GM12872 (cell line): Measurements from ENCODE around the gene FLRT2.

Experiments
- TF ChIP-seq, protein P1 (sequence below): IDR thresholded peaks from 3 replicates; pipeline ENCODE4 v1.5.1; 2011; ENCODE audit warnings: low read depth, mild to moderate bottlenecking, low read length, moderate library complexity; ENCODE audit not compliant: insufficient read depth

Gene FLRT2

DNA sequence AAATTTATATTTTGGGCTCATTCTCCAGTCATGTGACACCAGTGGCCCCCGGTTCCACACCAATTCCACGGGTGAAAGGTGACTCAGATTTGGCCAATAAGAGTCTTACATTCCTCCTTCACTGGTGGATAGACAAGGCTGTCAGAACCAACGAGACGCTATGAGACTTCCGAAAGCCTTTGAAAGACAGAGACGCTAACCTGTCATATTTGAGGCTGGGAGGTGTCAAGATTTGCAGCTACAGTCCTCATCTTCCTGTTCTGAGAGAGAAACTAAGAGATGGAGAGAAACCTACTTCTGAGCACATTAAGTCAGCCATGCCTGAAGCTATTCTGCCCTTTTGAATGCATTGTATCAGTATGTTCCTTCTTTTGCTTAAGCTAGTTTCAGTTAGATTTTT, 171.2 kb downstream of the FLRT2 start:
- TF ChIP-seq, protein P1, sequence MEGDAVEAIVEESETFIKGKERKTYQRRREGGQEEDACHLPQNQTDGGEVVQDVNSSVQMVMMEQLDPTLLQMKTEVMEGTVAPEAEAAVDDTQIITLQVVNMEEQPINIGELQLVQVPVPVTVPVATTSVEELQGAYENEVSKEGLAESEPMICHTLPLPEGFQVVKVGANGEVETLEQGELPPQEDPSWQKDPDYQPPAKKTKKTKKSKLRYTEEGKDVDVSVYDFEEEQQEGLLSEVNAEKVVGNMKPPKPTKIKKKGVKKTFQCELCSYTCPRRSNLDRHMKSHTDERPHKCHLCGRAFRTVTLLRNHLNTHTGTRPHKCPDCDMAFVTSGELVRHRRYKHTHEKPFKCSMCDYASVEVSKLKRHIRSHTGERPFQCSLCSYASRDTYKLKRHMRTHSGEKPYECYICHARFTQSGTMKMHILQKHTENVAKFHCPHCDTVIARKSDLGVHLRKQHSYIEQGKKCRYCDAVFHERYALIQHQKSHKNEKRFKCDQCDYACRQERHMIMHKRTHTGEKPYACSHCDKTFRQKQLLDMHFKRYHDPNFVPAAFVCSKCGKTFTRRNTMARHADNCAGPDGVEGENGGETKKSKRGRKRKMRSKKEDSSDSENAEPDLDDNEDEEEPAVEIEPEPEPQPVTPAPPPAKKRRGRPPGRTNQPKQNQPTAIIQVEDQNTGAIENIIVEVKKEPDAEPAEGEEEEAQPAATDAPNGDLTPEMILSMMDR, result no peak

DNA sequence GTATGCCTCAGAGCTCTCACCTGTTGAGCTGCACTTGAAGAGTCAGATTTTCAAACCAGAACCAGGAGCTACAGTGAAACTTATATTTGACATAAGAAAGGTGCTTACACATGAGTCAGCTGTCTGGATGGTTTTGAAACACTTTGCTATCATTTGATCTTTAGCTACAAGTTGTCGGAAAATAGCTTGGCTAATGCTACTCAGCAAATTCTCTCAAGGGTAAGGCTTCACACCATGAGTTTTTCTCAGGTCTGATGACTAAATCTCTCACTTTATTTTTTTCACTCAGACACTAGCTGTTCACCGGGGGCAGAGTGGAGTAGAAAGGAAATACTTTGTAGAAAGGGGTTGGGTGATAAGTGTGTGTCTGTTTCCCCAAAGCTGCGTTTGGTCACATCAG, 171.8 kb downstream of the FLRT2 start:
- TF ChIP-seq, protein P1, result no peak

DNA sequence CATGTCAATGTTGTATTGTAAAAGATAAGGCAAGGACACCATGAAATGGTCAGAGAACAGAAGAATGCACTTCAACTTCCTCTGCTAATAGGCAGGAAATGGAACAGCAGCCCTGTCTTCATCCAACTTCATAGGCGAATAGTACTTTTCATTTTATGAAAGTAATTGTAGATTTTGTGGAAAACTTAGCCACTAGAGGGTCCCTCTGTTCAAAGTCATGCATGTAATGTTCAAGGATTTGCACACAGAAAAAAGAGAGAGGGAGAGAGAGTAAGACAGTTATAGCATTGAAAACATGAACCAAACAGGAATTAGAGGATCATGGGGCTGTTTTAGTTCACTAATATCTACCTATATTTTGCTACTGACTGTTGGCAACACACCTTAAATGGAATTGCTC, 172.2 kb downstream of the FLRT2 start:
- TF ChIP-seq, protein P1, result no peak

DNA sequence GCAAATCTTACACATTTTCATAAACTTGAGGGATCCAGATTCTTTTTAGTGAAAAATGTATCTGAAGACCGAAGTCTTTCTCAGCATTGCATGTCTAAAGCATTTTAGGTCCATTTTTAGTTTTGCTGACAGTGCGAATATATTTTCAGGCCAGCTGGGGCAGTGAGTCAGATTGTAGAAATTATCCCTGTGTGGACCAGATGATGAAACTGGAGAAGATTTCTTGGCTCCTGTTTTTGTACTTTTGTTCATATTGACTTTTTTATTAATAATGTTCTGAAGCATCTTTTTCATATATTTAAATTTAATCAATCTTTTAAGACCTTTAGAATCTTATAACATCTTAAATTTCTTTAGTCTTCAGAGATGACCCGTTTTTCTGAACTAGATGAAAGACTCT, 173.1 kb downstream of the FLRT2 start:
- TF ChIP-seq, protein P1, result no peak
